NCI-H2171 (cell line): ENCODE measurements around the gene CACUL1.
A peak's percentile ranks its signal among the peaks of the same experiment; 100 is the strongest.
"Not testable (repeated sequence)": the region's sequence is repeated elsewhere in the genome, so short reads cannot be mapped to it uniquely, and the experiment has no call there.

Experiments used
- DNase-seq: peaks from one replicate; lab custom pipeline; 2025; lab: John Stamatoyannopoulos, UW

The CACUL1 gene

DNA sequence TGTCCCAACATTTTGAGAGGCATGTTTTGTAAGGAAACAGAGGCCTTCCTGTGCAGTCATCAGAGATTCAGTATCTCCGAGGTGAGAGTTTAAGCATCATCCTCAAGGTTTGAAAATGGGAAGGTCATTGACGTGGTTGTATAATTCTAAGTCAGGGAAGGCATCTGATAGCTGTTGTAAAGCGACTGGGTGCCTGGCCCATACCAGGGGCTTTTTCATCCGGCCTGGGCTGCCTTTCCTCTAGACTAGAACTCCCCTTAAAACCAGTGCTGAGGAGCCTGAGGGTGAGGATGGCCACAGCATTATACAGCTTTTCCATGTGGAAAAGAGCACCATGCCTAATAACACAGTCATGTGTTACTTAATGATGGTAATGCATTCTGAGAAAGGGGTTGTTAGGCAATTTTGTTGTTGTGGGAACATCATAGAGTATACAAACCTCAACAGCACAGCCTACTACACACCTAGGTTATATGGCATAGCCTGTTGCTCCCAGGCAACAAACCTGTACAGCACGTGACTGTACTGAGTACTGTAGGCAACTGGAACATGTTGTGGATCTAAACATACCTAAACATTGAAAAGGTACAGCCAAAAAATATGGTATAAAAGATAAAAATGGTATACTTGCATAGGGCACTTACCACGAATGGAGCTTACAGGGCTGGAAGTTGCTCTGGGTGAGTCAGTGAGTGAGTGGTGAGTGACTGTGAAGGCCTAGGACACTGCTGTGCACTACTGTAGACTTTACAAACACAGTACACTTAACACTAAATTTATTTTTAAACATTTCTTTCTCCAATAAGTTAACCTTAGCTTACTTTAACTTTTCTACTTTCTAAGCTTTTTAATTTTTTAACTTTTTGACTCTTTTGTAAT, 13.5 kb upstream of the CACUL1 start:
- DNase-seq: no peak

DNA sequence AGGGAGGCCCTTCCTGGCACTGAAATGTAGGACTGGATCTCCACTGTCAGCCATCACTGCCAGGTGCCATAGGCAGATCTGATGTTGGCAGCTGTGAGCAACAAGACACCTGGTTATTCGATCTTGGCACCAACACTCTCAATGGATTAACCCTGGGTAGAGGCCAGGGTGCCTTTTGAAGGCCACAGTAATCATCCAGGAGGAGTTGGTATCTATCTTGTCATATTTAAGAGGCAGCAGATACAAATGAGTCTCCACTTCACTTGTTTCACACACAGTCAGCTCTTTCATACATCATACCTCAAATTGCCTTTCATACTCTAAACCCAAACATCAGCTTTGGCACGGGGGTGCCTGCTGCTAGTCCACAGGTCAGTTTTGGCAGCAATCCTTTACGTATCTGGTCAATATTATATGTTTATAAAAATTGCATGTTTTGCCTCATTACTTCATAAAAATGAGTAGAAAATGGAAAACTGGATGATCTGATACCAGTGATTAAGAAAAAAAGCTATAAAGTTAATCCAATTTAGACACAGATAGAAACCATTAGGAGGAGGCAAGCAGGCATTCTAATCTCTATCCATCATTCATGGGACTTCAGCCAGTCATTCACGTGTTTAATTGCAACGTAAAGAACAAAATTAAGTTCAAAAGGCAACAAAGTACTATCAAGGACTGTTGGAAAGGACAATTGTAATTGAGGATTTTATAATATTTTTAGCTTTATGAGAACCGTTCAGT, 12.7 kb upstream of the CACUL1 start:
- DNase-seq: no peak

DNA sequence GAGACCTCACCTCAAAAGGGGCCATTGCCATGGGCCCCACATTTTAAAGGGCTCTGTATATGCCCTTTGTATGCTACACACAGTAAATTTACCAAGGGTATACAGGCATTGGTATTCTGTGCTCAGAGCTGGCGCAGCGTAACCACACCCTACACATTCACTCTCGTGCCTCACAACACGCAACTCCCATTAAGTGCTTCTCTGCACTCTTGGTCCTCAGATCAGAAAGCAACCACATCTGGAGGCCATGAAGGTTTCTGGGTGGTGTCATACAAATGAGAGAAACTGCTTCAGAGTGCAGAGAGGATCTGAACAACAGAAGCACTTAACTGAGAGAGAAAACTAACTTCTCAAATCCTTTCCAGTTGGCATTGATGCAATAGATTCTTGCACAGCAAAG, 9.4 kb upstream of the CACUL1 start:
- DNase-seq: no peak

DNA sequence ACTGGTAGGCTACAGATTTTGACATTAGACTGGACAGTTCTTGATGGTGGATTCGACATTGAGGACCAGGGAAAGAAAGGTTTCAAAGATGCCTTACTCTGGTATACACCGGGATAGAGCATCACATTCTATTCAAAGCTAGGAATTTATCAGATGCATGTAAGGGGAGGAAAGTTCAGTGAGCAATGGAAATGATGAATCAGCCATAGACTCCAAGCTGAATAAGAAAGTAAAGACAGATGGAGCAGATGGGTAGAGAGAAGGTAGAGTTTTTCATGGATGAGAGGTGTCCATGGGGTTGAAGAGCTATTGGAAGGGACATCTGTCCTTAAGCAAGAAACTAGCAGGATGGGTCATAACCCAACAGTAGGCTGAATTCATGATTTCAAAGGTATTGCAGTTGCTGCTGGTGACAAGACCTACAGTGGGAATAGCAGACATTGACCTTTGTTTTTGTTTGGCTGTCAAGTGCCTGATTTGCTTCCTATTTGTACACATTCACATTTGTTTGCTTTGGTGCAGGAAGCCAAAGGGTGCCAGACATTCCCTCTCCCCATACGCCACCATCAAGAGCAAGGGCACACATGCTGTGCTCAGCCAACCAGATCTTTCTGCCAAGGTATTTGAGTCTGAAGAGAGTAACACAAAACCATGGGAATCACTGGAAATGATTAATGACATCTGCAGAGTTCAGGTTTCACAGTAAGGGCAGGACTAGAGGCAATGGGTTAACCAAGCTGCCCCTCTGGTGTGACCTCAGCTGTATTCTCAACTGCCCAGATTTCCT, 8.6 kb upstream of the CACUL1 start:
- DNase-seq: peak; percentile 19

DNA sequence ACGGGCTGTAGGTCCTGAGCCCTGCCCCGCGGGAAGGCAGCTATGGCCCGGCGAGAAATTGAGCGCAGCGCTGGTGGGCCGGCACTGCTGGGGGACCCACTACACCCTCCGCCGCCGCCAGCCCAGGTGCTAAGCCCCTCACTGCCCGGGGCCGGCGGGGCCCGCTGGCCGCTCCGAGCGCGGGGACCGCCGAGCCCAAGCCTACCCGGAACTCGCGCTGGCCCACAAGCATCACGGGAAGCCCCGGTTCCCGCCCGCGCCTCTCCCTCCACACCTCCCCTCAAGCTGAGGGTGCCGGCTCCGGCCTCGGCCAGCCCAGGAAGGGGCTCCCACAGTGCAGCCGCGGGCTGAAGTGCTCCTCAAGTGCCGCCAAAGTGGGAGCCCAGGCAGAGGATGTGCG, 5.5 kb upstream of the CACUL1 start:
- no peak for DNase-seq

DNA sequence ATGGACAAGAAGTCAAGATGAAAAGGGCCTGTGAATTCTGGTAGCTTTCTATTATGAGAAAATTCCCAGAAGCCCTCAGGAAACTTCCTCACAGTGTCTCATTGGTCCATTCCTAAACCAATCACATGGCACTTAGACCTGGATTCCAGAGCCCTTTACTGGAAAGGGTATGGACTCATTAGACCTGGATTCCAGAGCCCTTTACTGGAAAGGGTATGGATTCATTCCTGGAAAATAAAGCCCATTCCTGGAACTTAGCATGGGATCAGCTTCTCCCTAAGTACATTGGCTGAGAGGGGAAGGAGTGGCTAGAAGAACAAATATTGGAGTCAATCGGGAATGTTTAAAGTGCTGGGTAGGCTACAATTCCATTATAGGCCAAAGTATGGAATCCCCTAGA, 3.7 kb upstream of the CACUL1 start:
- no peak for DNase-seq

DNA sequence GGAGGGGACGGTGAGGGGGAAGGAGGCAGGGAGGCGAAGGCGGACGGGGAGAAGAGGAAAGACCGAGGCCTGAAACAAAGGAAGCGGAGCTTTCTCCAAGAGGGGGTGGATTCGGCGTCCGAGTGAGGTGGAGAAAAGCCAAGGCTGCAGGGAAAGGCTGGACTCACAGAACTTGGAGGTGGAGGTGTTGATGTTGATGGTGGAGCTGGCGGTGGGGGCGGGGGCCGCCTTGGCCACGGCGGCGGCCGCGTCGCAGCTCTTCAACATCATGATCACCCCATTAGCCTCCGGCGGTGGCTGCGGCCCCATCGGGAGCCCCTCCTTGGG, 578 bp downstream of the CACUL1 start:
- no peak for DNase-seq

DNA sequence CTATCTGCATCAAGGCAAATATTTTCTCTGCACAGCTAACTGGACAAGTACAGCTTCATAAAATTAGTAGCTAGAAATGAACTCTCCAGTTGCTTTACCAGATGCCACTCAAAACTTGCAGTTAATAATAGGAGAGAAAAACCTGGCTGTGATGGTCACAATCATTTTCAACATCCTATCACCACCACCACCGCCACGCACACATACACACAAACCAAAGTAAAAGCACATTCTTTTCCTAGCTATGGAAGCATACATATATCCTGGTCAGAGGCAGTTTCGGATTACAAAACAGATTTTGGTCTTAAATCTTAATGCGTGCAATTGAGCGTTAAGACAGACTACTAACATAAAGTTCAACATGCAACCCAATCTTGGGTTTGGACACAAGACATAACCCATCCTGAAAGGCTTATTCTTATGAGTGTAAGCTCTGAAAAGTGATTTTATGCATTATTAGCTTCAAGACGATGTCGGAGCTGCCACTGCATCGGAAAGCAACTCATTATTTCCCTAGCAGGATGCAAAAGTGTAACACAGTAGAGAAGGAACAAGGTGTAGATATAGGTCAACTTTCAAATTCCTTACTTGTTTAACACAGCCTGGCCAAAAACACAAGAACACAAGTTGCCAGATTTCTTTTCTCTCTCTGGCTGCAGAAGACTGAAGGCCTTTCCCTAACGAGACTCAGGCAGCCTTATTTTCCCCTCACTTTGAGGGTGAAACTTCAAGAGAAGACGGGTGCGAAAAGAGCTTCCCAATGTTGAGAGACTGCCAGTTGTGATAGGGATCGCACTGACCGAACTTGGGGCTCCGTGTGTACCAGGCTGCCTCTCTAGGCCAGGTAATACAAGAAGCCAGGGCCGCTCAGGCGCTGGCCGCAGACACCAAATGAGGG, 1.2 kb downstream of the CACUL1 start:
- DNase-seq: no peak

DNA sequence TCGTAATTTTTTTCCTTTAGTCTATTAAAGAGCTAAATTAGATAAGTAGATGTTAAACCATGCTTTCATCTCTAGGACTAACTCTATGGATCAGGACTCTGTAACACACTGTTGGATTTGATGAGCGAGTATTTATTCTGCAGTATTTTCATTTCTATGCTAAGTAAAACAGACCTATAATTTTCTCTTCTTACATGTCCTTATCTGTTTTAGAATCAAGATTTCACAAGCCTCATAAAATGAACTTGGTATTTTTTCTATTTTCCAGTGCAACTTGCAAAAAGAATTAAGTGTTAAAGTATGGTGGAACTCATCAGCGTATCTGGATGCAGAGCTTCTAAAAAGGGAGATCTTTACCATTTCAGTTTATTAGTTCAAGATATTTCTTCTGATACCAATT, 2.4 kb downstream of the CACUL1 start:
- DNase-seq: no peak

DNA sequence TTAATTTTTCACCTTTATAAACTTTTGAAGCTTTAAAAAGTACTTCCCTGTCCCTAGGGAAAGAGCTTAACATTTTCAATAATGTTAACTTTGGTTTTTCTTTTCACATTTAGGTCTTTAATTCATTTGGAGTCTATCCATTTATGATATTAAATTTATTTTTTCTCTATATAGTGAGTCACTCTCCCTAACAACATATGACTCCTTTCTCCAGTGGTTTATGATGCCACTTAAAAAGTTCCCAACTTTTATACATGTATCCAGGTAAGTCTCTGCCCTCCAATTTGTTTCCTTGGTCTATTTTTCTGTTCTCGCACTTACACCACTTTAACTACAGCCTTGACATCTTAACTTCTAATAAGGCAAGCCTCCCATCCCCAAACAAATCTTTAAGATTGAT, 3.5 kb downstream of the CACUL1 start:
- DNase-seq: no peak

DNA sequence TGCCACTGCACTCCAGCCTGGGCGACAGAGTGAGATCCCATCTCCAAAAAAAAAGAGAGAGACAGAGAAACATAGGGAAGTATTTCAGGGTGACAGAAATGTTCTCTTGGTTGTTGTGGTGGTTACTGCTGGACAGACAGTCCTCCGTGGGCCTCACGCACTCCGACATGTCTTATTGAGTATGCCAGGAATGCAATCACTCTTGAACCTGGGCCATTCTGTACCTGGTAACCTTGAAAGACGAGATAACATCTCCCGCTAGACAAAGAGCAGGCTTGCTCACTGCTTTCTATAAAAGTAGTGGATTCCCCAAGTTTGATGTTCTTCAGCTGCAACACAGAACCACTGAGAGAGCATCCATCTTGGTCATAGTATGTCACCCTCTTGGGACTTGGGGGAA, 6.7 kb downstream of the CACUL1 start:
- no peak for DNase-seq

DNA sequence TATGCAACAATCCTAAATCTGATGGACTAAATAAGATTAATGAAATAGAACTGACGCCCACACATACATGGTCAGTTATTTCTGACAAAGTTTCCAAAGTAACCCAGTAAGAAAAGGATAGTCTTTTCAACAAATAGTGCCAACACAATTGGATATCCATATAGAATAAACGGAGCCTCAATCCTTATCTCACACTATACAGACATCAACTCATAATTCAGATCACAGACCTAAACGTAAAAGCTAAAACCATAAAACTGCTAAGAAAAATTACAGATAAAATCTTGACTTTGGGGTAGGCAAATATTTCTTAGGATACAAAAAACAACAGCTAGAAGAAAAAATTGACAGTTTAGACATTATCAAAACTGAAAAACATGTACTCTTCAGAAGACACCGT, 8.5 kb downstream of the CACUL1 start:
- DNase-seq: no peak

DNA sequence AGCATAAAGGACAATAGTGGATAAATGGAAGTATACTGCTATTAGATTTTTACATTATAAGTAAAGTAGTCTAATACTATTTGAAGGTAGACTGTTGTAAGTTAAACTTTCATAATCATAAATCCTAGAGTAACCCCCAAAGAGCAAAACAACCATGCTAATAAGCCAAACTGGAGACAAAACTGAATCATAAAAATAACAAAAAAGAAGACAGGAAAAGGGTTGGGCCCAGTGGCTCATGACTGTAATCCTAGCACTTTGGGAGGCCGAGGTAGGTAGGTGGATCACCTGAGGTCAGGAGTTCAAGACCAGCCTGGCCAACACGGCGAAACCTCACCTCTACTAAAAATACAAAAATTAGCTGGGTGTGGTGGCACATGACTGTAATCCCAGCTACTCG, 9.7 kb downstream of the CACUL1 start:
- no peak for DNase-seq

DNA sequence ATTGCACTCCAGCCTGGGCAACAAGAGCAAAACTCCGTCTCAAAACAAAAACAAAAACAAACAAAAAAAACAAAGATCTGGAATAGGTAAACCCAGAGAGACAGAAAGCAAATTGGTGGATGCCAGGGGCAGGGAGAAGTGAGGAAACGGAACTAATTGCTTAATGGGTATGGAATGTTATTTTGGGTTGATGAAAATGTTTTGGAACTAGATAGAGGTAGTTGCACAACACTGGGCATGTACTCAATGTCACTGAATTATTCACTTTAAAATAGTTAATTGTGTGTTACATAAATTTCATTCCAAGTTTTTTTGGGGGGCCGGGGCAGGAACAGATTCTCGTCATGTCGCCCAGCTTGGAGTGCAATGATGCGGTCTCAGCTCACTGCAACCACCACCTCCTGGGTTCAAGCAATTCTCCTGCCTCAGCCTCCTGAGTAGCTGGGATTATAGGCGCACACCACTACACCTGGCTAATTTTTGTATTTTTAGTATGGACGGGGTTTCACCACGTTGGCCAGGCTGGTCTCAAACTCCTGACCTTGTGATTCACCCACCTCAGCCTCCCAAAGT, 10.3 kb downstream of the CACUL1 start:
- not testable (repeated sequence) for DNase-seq

DNA sequence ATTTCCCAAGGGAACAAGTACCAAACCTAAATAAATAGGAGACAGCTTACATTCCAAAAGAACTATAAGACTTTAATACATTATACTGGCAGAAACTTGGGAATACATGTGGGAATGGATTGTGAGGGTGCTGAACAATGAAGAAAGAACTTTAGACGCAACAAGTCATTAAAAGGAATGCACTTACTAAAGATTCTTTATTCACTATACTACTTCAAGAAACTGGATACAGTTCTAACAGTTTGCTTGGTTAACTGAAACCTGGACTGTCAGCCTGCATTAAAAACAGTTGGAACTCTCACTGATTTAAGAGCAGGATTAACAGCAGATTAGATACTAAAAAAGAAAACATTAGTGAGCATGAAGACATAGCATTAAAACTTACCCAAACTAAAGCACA, 12.0 kb downstream of the CACUL1 start:
- DNase-seq: no peak

DNA sequence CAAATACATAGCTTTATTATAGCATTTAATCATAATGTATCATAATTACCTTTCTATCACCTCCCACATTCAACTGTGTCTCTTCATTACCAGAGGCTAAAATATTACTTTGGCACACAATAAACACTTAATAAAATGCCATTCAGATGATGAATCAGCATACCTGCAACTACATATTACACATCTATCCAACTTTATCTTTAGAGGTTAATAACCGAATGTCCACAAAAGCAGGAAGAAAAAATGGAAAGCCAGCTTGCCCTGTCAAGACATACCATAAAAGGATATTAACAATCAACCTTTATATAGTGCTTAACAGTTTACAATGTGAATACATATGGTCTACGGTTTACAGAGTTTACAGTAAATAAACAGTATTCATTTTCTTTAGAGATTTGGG, 12.7 kb downstream of the CACUL1 start:
- no peak for DNase-seq

DNA sequence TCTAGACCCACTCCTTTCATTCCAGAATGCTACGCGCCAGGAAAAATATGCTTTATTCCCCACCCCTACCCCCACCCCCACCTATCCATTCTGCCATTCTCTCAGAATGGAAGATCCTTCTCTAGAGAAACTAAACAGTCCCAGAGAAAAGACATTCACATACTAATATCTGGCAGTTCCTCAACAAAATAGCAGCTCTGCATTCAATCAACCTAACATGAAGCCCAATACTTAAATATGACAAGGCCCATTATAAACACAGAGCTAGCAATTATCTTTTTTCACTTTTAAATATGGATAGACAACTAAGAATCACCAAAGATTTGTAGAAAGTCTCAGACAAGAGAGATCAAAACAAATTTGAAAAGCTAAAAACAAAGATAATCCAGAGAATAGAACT, 16.4 kb downstream of the CACUL1 start:
- no peak for DNase-seq

DNA sequence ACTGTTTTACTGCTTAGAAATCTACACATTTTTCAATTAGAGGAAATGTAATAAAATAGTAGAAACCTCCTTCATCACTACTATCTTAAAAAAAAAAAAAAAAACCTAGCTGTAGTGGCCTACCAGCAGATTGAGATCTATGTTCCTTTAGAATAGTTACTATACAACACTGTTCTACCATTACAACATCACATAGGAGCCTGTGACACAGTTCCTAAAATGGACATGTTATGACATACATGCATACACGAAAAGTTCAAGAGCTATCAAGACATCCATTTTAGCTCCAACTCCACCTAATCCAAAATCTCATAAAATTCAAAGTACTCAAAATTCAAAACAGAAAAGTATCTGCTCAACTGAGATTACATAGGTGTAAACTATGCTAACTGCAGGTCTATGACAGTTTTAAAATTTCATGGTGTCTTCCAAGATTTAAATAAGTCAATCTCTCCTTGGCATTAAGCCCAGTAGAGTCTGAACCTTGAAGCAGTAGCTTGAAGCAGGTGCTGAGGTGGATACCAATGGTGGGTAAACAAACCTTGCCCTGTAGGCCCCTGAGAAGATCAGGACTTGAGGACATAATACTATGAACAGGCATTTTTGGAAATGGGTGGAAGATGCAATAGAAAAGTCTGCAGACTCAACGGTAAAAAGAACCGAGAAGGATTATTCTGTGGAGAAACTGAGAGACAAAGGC, 17.0 kb downstream of the CACUL1 start:
- no peak for DNase-seq

DNA sequence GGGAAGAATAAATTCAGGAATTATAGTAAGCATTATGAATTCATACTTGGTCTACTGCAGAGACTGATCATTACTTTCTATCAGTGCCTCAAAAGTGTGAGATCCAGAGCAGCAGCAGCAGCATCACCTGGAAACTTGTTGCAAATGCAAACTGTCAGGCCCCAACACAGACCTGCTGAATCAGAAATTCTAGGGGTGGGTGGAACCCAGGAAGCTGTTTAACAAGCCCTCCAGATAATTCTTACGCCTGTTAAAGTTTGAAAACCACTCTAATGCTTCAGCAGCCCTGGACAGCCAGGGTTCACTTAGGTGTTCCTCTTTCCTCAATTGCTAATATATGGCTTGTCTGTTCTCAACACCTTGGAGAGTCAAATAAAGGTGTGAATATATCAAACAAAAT, 19.5 kb downstream of the CACUL1 start:
- DNase-seq: no peak

DNA sequence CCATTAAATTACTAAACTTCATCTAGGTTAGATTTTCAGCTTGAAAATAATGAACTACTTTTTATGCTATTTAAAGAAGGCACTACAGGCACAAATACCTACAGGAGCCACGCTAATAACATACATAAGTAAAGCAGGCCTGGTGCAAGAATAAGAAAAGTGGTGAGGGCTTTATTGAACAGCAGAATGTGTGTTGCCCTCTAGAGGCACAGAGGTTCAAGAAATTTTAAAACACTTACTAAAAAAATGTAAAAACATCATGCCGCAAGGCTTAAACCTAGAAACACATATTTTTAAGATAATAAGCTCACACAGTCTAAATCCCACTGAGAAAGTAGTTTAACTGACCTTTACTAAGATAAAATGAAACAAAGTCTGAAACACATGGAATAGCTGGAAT, 20.3 kb downstream of the CACUL1 start:
- DNase-seq: no peak
